A549 (cell line): Measurements from ENCODE around the gene C3orf62. TPM values are rescaled to one million over a fixed set of nuclear protein-coding genes. Genes with fewer than 3 reads are reported as not detected.

Experiments used
- ATAC-seq, 2 experiments: fragments of 200-7000 bp in 1 of 2; fragments of >200 bp in 1 of 2; cut with Nextera tagmentation in 1 of 2; cut with Tn5 transposase in 1 of 2; 3 replicates each; pipeline versions ENCODE4 v1.8.0 to v1.9.1; 2018 to 2020; ENCODE audit warnings: mild to moderate bottlenecking in 1 of 2, moderate library complexity in 1 of 2
- CTCF ChIA-PET: fragments of 300-600 bp; sonication (Branson Sonifier 250); formaldehyde crosslinking; extraction: SDS; loops from one replicate; lab custom pipeline; 2021; ENCODE audit warnings: antibody characterized with exemption, inconsistent platforms; lab: Yijun Ruan, JAX
- POLR2A ChIA-PET: fragments of 350-600 bp; formaldehyde crosslinking; extraction: SDS; loops from one replicate; lab custom pipeline; 2021; ENCODE audit warnings: antibody characterized with exemption, inconsistent platforms; lab: Yijun Ruan, JAX
- DNase-seq, 2 experiments: peaks; one replicate each; pipeline versions ENCODE4 v3.0.0 to v3.0.0-alpha.2; 2011 to 2016; ENCODE audit warnings: low read depth in 1 of 2, low spot score in 1 of 2
- FAIRE-seq: peaks from 2 replicates; lab custom pipeline; 2011; peaks lifted over from hg19 to GRCh38; lab: Jason Lieb, UNC
- H3K27ac ChIP-seq, 2 experiments: fragments of >200 bp; sonication (Bioruptor Twin); formaldehyde crosslinking; 3 replicates each; pipeline ENCODE4 v1.5.1; 2016 to 2017
- H3K4me1 ChIP-seq: fragments of >200 bp; sonication (Bioruptor Twin); formaldehyde crosslinking; 3 replicates; pipeline ENCODE4 v1.6.1; 2016
- H3K4me2 ChIP-seq: fragments of >200 bp; sonication (Bioruptor Twin); formaldehyde crosslinking; 3 replicates; pipeline ENCODE4 v1.6.1; 2016
- H3K4me3 ChIP-seq: fragments of >200 bp; sonication (Bioruptor Twin); formaldehyde crosslinking; 3 replicates; pipeline ENCODE4 v1.5.1; 2016
- H3K9me3 ChIP-seq: fragments of >200 bp; sonication (Bioruptor Twin); formaldehyde crosslinking; 3 replicates; pipeline ENCODE4 v1.6.1; 2016
- CBX2 ChIP-seq: fragments of 200-600 bp; sonication (generic); IDR thresholded peaks from 2 replicates; pipeline ENCODE4 v1.6.1; 2016; ENCODE audit warnings: low read depth, mild to moderate bottlenecking, borderline replicate concordance
- CEBPB ChIP-seq, 2 experiments: fragments of >200 bp in 1 of 2; sonication (Bioruptor Twin) in 1 of 2; formaldehyde crosslinking in 1 of 2; IDR thresholded peaks; 2 replicates each; pipeline ENCODE4 v1.6.1; 2012 to 2016
- EP300 ChIP-seq, 2 experiments: fragments of >200 bp; sonication (Bioruptor Twin); formaldehyde crosslinking; IDR thresholded peaks; 2 replicates in 1 of 2; 3 replicates in 1 of 2; pipeline ENCODE4 v1.6.1; 2016 to 2017
- ESRRA ChIP-seq: fragments of 150-350 bp; IDR thresholded peaks from 2 replicates; pipeline ENCODE4 v1.6.1; 2014; ENCODE audit warnings: mild to moderate bottlenecking, low read length, borderline replicate concordance
- FOSB ChIP-seq: fragments of 250-450 bp; sonication (Bioruptor Pico); IDR thresholded peaks from 2 replicates; pipeline ENCODE4 v1.5.0; 2020; ENCODE audit warnings: mild to moderate bottlenecking, moderate library complexity
- FOXS1 ChIP-seq: fragments of 250-450 bp; sonication (Bioruptor Pico); IDR thresholded peaks from 2 replicates; pipeline ENCODE4 v1.5.0; 2020; ENCODE audit warnings: mild to moderate bottlenecking, moderate library complexity
- GATA3 ChIP-seq: IDR thresholded peaks from 2 replicates; pipeline ENCODE4 v1.6.1; 2012; ENCODE audit warnings: borderline replicate concordance
- HDAC2 ChIP-seq: fragments of 200-600 bp; sonication (generic); IDR thresholded peaks from 2 replicates; pipeline ENCODE4 v1.6.1; 2016
- HOXA7 ChIP-seq: fragments of 250-450 bp; sonication (Bioruptor Pico); IDR thresholded peaks from 2 replicates; pipeline ENCODE4 v1.5.0; 2020; ENCODE audit warnings: mild to moderate bottlenecking, moderate library complexity
- HOXB5 ChIP-seq: fragments of 250-450 bp; sonication (Bioruptor Pico); IDR thresholded peaks from 2 replicates; pipeline ENCODE4 v1.5.0; 2020; ENCODE audit warnings: mild to moderate bottlenecking, moderate library complexity
- JUN ChIP-seq, 2 experiments: fragments of >200 bp; sonication (Bioruptor Twin); formaldehyde crosslinking; IDR thresholded peaks; 2 replicates in 1 of 2; 3 replicates in 1 of 2; pipeline ENCODE4 v1.6.1; 2016 to 2017
- MYC ChIP-seq: IDR thresholded peaks from 2 replicates; pipeline ENCODE4 v1.6.1; 2012; ENCODE audit warnings: mild to moderate bottlenecking, inconsistent platforms, low read length, improper control_type of control experiment, borderline replicate concordance
- NR3C1 ChIP-seq: fragments of >200 bp; sonication (Bioruptor Twin); formaldehyde crosslinking; IDR thresholded peaks from 3 replicates; pipeline ENCODE4 v1.6.1; 2017
- PHF8 ChIP-seq: fragments of 200-600 bp; sonication (generic); IDR thresholded peaks from 2 replicates; pipeline ENCODE4 v1.6.1; 2016; ENCODE audit warnings: low read depth, mild to moderate bottlenecking, antibody characterized with exemption, moderate library complexity, borderline replicate concordance
- POLR2A ChIP-seq: IDR thresholded peaks from 2 replicates; pipeline ENCODE4 v1.6.1; 2012; ENCODE audit warnings: mild to moderate bottlenecking, low read length
- RAD21 ChIP-seq, 2 experiments: fragments of >200 bp in 1 of 2; sonication (Bioruptor Twin) in 1 of 2; formaldehyde crosslinking in 1 of 2; IDR thresholded peaks in 1 of 2; conservative IDR thresholded peaks in 1 of 2; 2 replicates in 1 of 2; 3 replicates in 1 of 2; pipeline ENCODE4 v1.6.1; 2012 to 2018; ENCODE audit warnings: inconsistent platforms in 1 of 2
- RARB ChIP-seq: fragments of 250-450 bp; sonication (Bioruptor Pico); IDR thresholded peaks from 2 replicates; pipeline ENCODE4 v1.8.0; 2021; ENCODE audit warnings: mild to moderate bottlenecking, moderate library complexity
- RCOR1 ChIP-seq: fragments of 150-350 bp; IDR thresholded peaks from 2 replicates; pipeline ENCODE4 v1.6.1; 2014; ENCODE audit warnings: antibody characterized with exemption, low read length, low read depth
- RFX5 ChIP-seq: fragments of 450-650 bp; IDR thresholded peaks from 2 replicates; pipeline ENCODE4 v1.7.1; 2014; ENCODE audit warnings: antibody characterized with exemption, mild to moderate bottlenecking, moderate library complexity
- RNF2 ChIP-seq: fragments of 200-600 bp; sonication (generic); IDR thresholded peaks from 2 replicates; pipeline ENCODE4 v1.6.1; 2016; ENCODE audit warnings: low read depth, mild to moderate bottlenecking, antibody characterized with exemption, moderate library complexity, borderline replicate concordance
- TP53 ChIP-seq: fragments of 250-450 bp; sonication (Bioruptor Pico); IDR thresholded peaks from 2 replicates; pipeline ENCODE4 v1.5.0; 2021; ENCODE audit warnings: mild to moderate bottlenecking, moderate library complexity
- ZSCAN20 ChIP-seq: fragments of 250-450 bp; sonication (Bioruptor Pico); IDR thresholded peaks from 2 replicates; pipeline ENCODE4 v1.8.0; 2022; ENCODE audit warnings: mild to moderate bottlenecking, moderate library complexity
- WGBS: methylation state at CpG from one replicate; pipeline ENCODE4 v1.1.6; 2017; ENCODE audit errors: missing lambda C conversion rate; 5-methylcytosine and 5-hydroxymethylcytosine counted together
- polyA plus RNA-seq, 4 experiments: library from polyadenylated mRNA; depleted of rRNA in 3 of 4; stranded (reverse); fragments of >200 nt; fragmentation: RNase III in 1 of 4; extraction: RNeasy Plus Mini Kit Qiagen cat#74134 plus additional on column Dnase treatment in 1 of 4; gene quantifications; 2 replicates in 3 of 4; 3 replicates in 1 of 4; pipeline ENCODE4 v1.2.3, GENCODE V29; 2011 to 2017
- TF ChIP-seq, protein P1 (sequence below): fragments of 200-600 bp; sonication (generic); IDR thresholded peaks from 2 replicates; pipeline ENCODE4 v1.6.1; 2016; ENCODE audit warnings: antibody characterized with exemption, mild to moderate bottlenecking, moderate library complexity
- TF ChIP-seq, protein P2 (sequence below): fragments of >200 bp; sonication (Bioruptor Twin); formaldehyde crosslinking; IDR thresholded peaks from 3 replicates; pipeline ENCODE4 v1.5.1; 2016
- TF ChIP-seq, protein P3 (sequence below): fragments of 250-450 bp; sonication (Bioruptor Pico); IDR thresholded peaks from 2 replicates; pipeline ENCODE4 v1.5.0; 2020; ENCODE audit warnings: low read depth, mild to moderate bottlenecking, moderate library complexity
- TF ChIP-seq, protein P4 (sequence below): fragments of 250-450 bp; sonication (Bioruptor Pico); IDR thresholded peaks from 2 replicates; pipeline ENCODE4 v1.5.0; 2021; ENCODE audit warnings: mild to moderate bottlenecking, moderate library complexity, borderline replicate concordance
- TF ChIP-seq, protein P5 (sequence below): IDR thresholded peaks from 2 replicates; pipeline ENCODE4 v1.6.1; 2012
- TF ChIP-seq, protein P6 (sequence below): fragments of >200 bp; sonication (Bioruptor Twin); formaldehyde crosslinking; IDR thresholded peaks from 2 replicates; pipeline ENCODE4 v1.6.1; 2016
- TF ChIP-seq, protein P7 (sequence below): IDR thresholded peaks from 2 replicates; pipeline ENCODE4 v1.6.1; 2012; ENCODE audit warnings: low read depth, borderline replicate concordance

C3orf62 gene
- polyA plus RNA-seq, 2 of the 4 experiments (the other 2 are of a cell fraction): 1.5 to 2.0 TPM

DNA sequence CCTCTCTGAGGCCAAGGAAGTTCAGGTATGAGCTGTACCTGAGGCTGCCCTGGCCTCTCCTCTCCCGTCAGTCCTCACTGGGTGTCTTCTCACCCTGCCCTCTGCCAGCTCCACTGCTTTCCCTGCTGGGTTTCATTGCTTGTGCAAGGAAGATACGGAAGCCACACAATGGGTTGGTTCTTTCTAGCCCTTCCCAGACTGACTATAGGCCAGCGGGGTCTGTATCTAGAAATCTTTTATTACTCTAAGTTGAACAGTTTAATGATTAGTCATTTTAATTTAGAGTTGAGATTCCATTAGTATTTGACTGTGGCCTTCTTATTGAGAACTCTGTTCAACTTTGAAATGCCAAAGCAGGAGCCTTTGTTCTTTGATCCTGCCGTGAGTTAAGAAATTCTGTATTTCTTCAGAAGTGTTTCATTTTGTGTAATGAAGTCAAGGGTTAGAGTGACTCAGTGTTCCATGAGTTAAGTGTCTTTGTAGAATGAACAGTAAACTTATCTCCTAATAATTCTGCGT lies 16.2 kb downstream of the C3orf62 start:
- peak in 1 of 2 experiments; percentile 44; a peak in 3 of 6 replicates for ATAC-seq
- CTCF ChIA-PET: interaction anchor here (2.5 kb wide), 1 partner anchor 90 kb away, joined by 6 read pairs; the partner anchor contains the start of gene KLHDC8B
- no peak for DNase-seq
- 75% methylated on average over 5 of the region's 5 CpGs for WGBS
- peak overlapping the region in 1 of 2 experiments; percentile 59; a peak in 1 of 6 replicates for H3K27ac ChIP-seq
- POLR2A ChIA-PET: no interaction called here
- no peaks in the 10 kb centered on the region for H3K9me3 ChIP-seq
- 0 out of 3 replicates have a peak, but pooled peaks cover 2% of the 10 kb centered on the region for H3K4me1 ChIP-seq
- H3K4me2 ChIP-seq: peak overlapping the region; percentile 26; the same call in 2 of the 3 replicates
- TF ChIP-seq ZSCAN20 (CRISPR knock-in tag): no peak
- TF ChIP-seq MYC: no peak
- no peak for TF ChIP-seq POLR2A
- TF ChIP-seq FOXS1: no peak
- TF ChIP-seq CEBPB (IDR thresholded peaks at IDR 0.05): no peak
- TF ChIP-seq, protein P1, sequence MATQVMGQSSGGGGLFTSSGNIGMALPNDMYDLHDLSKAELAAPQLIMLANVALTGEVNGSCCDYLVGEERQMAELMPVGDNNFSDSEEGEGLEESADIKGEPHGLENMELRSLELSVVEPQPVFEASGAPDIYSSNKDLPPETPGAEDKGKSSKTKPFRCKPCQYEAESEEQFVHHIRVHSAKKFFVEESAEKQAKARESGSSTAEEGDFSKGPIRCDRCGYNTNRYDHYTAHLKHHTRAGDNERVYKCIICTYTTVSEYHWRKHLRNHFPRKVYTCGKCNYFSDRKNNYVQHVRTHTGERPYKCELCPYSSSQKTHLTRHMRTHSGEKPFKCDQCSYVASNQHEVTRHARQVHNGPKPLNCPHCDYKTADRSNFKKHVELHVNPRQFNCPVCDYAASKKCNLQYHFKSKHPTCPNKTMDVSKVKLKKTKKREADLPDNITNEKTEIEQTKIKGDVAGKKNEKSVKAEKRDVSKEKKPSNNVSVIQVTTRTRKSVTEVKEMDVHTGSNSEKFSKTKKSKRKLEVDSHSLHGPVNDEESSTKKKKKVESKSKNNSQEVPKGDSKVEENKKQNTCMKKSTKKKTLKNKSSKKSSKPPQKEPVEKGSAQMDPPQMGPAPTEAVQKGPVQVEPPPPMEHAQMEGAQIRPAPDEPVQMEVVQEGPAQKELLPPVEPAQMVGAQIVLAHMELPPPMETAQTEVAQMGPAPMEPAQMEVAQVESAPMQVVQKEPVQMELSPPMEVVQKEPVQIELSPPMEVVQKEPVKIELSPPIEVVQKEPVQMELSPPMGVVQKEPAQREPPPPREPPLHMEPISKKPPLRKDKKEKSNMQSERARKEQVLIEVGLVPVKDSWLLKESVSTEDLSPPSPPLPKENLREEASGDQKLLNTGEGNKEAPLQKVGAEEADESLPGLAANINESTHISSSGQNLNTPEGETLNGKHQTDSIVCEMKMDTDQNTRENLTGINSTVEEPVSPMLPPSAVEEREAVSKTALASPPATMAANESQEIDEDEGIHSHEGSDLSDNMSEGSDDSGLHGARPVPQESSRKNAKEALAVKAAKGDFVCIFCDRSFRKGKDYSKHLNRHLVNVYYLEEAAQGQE: no peak
- TF ChIP-seq FOSB (CRISPR knock-in tag): no peak
- no peak for TF ChIP-seq HOXA7
- no peak for TF ChIP-seq HOXB5 (CRISPR knock-in tag)
- TF ChIP-seq CBX2: no peak
- TF ChIP-seq TP53: no peak
- no peak for TF ChIP-seq HDAC2
- TF ChIP-seq NR3C1: no peak
- TF ChIP-seq RNF2: no peak
- TF ChIP-seq ESRRA: no peak
- no peak for TF ChIP-seq EP300 (IDR thresholded peaks at IDR 0.05)
- TF ChIP-seq, protein P2, sequence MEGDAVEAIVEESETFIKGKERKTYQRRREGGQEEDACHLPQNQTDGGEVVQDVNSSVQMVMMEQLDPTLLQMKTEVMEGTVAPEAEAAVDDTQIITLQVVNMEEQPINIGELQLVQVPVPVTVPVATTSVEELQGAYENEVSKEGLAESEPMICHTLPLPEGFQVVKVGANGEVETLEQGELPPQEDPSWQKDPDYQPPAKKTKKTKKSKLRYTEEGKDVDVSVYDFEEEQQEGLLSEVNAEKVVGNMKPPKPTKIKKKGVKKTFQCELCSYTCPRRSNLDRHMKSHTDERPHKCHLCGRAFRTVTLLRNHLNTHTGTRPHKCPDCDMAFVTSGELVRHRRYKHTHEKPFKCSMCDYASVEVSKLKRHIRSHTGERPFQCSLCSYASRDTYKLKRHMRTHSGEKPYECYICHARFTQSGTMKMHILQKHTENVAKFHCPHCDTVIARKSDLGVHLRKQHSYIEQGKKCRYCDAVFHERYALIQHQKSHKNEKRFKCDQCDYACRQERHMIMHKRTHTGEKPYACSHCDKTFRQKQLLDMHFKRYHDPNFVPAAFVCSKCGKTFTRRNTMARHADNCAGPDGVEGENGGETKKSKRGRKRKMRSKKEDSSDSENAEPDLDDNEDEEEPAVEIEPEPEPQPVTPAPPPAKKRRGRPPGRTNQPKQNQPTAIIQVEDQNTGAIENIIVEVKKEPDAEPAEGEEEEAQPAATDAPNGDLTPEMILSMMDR: no peak
- FAIRE-seq: no peak
- H3K4me3 ChIP-seq: no peak overlapping the region

DNA sequence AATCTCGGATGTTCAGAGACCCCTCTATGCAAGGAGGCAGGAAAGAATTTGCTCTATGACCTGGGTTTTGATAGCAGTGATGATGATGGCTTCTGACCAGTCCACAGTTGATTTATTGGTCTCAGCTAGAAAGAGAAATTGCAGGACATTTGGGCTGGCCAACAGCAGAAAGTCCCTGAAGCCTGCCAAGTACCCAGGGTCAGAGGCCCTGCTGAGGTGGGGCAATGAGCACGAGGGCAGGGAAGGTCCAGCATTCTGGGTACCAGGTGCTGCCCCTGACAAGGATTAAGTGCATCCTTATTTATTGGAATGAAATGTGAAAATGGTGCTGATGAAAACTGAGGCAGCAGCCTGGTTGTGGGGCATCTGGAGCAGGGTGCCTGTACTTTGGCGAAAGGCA lies 19.8 kb downstream of the C3orf62 start:
- no peak overlapping the region for H3K27ac ChIP-seq
- H3K4me3 ChIP-seq: no peak overlapping the region
- FAIRE-seq (no peak), ATAC-seq (no peak), DNase-seq (no peak)
- ChIA-PET CTCF (no interaction called here), POLR2A (no interaction called here)
- 0 out of 3 replicates have a peak, but pooled peaks cover 2% of the 10 kb centered on the region for H3K4me1 ChIP-seq
- TF ChIP-seq RFX5 (no peak), JUN (IDR thresholded peaks at IDR 0.05) (no peak), HOXB5 (CRISPR knock-in tag) (no peak), RAD21 (conservative IDR thresholded peaks at IDR 0.05 in 1 of 2, IDR thresholded peaks at IDR 0.05 in 1 of 2) (no peak), RCOR1 (no peak), GATA3 (no peak), RARB (CRISPR knock-in tag) (no peak), PHF8 (no peak)
- TF ChIP-seq, protein P3, sequence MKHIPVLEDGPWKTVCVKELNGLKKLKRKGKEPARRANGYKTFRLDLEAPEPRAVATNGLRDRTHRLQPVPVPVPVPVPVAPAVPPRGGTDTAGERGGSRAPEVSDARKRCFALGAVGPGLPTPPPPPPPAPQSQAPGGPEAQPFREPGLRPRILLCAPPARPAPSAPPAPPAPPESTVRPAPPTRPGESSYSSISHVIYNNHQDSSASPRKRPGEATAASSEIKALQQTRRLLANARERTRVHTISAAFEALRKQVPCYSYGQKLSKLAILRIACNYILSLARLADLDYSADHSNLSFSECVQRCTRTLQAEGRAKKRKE (CRISPR knock-in tag): no peak
- TF ChIP-seq, protein P4, sequence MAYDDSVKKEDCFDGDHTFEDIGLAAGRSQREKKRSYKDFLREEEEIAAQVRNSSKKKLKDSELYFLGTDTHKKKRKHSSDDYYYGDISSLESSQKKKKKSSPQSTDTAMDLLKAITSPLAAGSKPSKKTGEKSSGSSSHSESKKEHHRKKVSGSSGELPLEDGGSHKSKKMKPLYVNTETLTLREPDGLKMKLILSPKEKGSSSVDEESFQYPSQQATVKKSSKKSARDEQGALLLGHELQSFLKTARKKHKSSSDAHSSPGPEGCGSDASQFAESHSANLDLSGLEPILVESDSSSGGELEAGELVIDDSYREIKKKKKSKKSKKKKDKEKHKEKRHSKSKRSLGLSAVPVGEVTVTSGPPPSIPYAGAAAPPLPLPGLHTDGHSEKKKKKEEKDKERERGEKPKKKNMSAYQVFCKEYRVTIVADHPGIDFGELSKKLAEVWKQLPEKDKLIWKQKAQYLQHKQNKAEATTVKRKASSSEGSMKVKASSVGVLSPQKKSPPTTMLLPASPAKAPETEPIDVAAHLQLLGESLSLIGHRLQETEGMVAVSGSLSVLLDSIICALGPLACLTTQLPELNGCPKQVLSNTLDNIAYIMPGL: no peak
- TF ChIP-seq, protein P5, sequence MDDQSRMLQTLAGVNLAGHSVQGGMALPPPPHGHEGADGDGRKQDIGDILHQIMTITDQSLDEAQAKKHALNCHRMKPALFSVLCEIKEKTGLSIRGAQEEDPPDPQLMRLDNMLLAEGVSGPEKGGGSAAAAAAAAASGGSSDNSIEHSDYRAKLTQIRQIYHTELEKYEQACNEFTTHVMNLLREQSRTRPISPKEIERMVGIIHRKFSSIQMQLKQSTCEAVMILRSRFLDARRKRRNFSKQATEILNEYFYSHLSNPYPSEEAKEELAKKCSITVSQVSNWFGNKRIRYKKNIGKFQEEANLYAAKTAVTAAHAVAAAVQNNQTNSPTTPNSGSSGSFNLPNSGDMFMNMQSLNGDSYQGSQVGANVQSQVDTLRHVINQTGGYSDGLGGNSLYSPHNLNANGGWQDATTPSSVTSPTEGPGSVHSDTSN: no peak
- TF ChIP-seq, protein P6, sequence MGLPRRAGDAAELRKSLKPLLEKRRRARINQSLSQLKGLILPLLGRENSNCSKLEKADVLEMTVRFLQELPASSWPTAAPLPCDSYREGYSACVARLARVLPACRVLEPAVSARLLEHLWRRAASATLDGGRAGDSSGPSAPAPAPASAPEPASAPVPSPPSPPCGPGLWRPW: no peak
- TF ChIP-seq, protein P7, sequence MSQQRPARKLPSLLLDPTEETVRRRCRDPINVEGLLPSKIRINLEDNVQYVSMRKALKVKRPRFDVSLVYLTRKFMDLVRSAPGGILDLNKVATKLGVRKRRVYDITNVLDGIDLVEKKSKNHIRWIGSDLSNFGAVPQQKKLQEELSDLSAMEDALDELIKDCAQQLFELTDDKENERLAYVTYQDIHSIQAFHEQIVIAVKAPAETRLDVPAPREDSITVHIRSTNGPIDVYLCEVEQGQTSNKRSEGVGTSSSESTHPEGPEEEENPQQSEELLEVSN: no peak
- no peak overlapping the region for H3K4me2 ChIP-seq
- no peaks in the 10 kb centered on the region for H3K9me3 ChIP-seq
- 65% methylated on average over 3 of the region's 3 CpGs for WGBS
